Occipital lobe (tissue), 2 donors: Measurements from ENCODE around the gene VPS11. TPM values are rescaled to one million over a fixed set of nuclear protein-coding genes. Genes with fewer than 3 reads are reported as not detected.
"Not testable (repeated sequence)": the region's sequence is repeated elsewhere in the genome, so short reads cannot be mapped to it uniquely, and the experiment has no call there.

Experiments
- DNase-seq: peaks from one replicate; lab custom pipeline; 2025; lab: John Stamatoyannopoulos, UW
- total RNA-seq: library from RNA; depleted of rRNA; stranded (reverse); fragments of >200 nt; gene quantifications from one replicate; pipeline ENCODE4 v1.2.3, GENCODE V29; 2014

VPS11 gene
- total RNA-seq, 1 donor from 2014 or later: 22.1 TPM

DNA sequence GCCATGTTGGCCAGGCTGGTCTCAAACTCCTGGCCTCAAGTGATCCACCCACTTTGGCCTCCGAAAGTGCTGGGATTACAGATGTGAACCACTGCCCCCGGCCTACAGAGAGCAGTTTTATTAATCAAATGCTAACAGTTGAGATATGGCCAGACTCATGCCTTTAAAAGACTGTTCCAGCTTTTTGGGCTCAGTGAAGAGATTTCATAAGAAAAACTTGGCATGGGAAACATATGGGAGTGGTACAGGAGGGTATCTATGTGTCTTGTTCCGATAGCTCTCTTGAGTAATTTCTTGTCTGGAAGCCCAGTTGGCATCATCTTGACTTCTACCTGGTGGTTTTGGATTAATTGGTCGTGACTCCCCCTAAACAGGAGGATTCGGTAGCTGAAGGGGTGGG lies 28.7 kb upstream of the VPS11 start:
- no peak for DNase-seq

DNA sequence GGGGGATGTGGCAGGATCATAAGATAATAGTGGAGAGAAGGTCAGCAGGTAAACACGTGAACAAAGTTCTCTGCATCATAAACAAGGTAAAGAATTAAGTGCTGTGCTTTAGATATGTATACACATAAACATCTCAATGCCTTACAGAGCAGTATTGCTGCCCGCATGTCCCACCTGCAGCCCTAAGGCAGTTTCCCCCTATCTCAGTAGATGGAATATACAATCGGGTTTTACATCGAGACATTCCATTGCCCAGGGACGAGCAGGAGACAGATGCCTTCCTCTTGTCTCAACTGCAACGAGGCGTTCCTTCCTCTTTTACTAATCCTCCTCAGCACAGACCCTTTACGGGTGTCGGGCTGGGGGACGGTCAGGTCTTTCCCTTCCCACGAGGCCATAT lies 28.1 kb upstream of the VPS11 start:
- DNase-seq: not testable (repeated sequence)

DNA sequence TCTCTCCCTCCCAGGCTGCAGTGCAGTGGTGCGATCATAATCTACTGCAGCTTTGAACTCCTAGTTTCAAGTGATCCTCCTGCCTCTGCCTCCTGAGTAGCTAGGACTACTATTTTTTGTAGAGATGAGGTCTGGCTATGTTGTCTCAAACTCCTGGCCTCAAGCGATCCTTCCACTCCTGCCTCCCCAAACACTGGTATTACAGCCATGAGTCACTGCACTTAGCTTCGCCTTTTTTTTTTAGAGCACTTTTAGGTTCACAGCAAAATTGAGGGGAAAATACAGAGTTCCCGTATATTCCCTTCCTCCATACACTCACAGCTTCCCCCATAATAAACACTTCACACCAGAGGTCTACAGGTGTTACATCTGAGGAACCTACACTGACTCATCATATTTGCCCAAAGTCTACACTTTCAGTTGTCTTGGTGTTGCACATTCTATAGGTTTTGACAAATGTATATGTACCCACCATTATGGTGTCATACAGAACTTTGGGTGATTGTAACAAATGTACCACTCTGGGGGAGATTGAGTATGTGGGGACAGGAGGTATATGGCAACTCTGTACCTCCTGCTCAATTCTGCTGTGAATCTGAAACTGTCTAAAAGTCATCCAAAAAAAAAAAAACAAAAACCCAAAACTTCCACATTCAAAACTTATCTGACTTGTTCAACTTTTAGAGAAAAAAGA lies 25.6 kb upstream of the VPS11 start:
- DNase-seq: no peak

DNA sequence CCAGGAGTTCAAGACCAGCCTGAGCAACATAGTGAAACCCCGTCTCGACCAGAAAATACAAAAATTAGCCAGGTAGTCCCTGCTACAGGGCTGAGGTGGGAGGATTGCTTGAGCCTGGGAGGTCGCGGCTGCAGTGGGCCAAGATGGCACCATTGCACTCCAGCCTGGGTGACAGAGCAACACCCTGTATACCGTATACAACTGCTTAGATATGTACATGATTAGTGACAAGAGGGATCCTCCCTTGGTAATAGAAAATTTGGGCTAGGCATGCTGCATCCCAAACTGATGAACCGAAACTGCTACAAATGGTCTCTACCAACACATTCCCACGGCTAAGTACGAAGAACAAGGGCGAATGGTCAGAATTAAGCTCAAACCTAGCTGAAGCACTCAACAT lies 24.7 kb upstream of the VPS11 start:
- DNase-seq: no peak

DNA sequence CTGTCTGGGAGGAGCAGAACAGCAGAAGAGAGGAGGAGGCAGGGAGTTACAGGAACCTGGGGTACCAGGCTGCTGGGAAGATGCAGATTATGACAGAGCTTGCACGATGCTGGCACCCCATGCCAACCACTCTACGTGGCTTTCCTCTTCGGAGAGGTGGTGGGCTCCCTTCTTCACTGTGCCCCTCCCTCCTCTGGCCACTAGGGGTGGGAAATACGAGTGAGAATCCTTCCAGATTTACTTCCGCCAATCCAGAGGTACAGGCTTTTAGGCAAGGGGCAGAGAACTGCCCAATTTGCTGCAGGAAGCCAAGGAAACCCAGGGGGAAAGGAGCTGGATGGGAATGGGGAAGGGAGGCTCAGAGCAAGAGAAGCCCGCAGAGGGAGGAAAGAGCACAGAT lies 22.9 kb upstream of the VPS11 start:
- DNase-seq: no peak

DNA sequence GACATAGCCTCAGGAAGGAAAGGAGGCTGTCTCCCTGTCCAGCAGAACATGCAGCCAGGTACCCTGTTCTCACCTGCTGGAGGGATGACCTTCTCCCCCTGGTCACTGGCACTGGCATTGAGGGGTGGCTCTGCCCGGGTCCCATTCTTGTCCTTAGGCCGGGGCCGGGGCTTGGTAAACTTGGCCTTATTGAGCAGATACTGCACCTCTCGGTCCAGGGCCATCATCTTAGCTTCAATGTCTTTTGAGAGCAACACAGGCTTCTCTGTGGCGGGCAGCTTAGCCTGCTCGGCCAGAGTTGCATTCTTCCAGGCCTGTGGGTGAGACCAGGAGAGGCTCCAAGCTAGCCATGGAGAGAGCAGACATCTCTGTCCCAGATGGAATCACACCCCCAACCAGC lies 21.1 kb upstream of the VPS11 start:
- DNase-seq: no peak

DNA sequence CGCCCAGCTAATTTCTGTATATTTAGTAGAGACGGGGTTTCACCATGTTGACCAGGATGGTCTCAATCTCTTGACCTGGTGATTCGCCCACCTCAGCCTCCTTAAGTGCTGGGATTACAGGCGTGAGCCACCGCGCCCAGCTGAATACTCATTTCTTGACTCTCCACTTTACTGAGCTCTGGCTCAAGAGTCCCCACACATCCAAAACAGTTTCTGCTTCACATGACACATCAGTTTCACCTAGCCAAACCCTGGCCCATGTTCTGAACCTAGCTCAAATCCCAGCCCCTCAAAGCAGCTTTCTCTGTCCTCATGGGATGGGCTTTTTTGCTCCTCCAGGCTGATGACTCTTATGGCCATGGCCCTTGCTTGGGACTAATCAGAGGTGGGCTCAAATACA lies 20.4 kb upstream of the VPS11 start:
- no peak for DNase-seq

DNA sequence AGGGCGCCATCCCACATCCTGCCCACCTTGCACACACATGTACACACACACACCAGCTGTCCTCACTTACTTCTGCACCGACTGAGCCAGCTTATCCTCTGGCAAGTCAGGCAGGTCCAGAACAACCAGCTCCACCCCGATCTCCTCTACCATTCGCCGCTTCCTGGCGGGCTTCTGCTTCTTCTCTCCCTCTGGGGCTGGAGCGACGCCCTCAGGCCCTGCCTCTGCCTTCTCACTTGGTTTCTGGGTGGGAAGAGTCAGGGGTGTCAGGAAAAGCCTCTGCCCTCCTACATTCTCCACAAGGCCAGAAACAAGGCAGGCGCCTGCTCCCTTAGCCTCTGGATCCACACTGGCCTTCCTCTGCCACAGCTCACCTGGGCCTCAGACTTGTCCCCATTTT lies 19.0 kb upstream of the VPS11 start:
- DNase-seq: no peak

DNA sequence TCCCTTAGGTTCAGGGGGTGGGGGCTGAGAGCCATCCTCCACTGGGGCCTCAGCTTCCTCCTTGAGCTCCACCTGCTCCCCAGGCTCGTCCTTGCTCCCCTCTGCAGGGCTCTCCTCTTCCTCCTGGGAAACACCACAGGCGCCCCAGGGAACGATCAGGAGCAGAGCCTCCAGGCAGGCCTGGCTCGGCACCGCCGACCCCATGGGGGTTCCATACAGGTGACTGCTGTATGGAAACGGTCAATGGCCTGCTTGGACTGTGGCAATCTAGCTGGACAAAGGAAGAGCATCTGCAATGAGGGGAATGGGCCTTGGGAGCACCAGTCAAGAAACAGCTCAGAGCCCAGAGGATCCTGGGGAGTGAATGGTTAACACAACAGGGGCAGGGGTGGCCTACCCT lies 18.5 kb upstream of the VPS11 start:
- no peak for DNase-seq

DNA sequence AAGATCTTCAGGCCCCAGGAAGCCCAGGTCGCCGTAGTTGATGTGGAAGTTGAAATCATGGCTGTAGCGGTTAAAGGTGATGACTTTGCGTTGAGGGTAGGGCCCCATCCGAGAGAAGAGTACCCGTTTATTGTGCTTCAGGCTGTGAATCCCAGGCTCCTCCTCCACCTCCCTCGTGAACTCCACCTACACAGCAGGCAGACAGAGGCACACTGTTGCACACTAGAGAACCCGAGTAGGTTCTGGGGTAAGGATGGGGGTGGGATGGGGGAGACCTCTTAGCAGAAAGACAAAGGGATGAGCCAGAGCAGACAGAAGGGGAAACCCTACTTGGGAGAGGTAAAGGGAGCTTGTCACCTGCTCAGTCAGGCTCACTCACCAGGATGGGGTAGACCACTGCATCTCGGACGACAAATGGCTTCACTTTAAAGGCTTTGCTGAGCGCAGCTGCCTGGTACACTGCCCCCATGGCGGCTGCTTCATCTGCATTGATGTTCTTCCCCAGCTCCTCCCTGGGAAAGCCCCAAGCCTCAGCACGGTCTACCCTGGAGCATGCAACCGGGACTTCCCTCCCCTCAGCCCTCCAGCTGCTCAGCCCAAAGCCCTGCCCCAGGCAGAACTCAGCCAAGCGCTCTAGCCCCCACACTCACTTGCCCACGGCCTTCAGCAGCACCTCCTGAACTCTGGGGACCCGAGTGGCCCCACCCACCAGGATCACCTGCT lies 16.0 kb upstream of the VPS11 start:
- no peak for DNase-seq

DNA sequence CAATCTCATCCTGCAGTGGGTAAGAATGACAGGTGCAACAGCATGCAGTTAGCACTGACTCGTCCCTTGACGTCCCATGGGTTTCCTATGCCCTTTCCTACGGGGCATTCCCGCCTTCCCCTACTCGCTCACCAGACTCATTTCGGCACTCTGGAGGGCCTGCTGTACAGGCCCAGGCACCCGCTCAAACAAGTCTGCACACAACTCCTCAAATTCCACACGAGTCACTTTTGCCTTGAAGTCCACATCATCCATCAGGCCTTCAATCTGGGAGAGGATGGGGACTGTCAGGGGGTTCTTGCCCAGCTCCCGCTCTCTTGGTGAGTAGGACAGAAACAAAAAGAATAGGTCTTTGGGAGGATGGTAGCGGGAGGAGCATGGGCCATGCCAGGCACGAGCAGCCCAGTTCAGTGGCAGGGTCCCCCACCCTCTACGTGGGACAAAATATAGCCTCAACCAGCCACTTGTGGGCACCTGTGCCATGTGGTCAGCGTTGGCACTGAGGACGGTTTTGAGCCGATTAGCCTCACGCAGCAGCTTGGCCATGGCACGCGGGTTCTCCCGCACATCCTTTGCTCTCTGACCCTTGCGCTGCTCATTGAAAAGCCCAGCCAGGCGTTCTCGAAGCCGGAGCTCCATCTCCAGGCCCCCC lies 15.3 kb upstream of the VPS11 start:
- DNase-seq: no peak

DNA sequence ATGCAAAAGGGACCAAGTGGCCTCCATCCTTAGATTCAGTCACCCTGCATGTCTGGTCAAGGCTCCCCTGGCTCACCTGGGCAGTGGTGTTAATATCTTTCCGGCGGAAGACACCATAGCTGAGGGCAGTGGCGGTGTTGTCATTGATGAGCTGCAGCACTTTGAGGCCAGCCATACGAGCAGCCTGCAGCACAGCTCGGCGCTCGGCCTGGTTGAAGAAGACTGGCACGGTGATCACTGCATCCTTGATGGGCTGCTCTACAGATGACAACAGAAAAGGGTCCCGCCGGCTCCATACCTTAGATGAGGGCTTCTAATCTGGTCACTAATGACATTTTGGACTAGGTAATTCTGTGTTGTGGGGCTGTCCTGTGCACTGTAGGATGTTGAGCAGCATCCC lies 13.2 kb upstream of the VPS11 start:
- no peak for DNase-seq

DNA sequence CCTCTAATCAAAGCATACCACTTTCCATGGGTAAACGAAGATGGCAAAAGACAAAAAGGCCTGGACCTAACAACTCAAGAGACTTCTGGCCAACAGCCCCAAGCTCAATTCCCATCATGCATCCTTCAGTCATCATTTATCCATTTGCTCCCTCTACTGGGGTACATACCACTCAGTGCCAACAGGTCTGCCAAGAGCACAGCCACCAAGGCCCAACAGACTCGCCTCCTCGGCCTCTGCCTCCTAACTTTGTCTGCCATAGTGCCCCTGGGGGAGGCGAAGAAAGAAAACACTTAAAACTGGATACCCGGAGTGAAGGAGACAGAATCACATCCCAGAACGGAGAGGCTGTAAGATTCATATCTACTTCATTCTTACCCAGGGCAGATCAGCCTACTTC lies 11.7 kb upstream of the VPS11 start:
- DNase-seq: no peak

DNA sequence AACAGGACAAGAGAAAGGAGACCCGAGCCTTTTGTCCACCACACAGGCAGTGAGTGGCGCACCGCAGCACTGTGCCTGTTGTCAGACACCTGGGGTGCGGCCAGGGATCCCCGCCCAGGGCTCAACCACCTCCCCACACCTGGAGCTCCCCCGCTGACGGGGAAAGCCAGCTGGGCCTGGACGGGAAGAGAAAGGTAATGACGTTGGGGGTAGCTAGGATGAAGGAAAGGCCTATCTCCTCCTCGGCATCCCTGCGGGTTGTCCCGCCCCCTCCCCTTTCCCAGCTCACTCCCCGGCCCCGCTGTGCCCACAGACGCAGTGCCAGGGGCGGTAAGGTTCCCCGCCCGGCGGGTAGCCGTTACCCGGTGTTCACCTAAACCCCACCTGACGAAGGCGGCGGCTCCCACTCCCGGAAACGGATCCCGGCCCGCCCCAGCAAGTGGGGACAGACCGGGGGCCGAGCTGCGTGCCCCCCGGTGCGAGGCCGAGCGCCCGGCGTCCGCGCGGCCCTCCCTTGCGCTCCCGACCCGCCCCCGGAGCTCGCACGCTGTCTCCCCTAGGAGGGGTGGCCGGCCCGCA lies 11.1 kb upstream of the VPS11 start:
- DNase-seq: peak; percentile 36

DNA sequence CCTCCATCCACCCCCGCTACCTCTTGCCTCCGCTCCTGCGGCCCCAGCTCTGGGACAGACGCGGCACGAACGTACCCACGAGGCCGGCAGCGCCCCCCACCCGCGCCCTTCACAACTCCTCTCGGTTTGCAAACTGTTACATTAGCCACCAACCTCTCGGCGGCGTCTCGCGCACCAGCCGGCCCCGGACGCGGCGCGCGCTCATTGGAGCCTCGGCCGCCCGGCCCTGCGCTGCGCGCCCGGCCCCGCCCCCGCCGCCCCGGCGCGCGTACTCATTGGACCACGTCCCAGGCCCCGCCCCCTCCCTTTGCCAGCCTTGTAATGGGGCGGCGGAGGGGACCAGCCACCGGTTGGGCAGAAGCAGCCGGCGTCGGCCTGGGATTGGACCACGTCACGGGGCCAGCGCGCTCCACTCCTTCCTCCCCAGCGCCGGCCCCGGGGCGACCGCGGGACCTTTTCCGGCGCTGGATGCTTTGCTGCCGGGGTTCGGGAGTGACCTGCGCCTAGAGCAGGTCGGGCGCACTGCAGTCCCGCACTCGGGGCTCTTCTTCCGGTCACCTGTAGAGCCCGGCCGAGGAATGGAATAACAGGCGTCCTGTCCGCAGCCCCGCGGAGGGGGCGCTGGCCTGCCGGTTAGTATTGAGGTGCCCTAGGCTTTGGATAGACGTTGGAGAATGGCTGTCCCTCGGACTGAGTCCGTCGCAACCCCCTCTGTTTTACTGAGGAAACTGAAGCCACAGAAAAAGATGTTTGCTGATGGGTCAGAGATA lies 10.4 kb upstream of the VPS11 start, which contains the start of gene HYOU1:
HYOU1 (minus strand) TSS at position 206 of the 770 bp plus-strand sequence. CDS start 1,045 bp downstream, outside the sequence.
- peak; percentile 95 for DNase-seq

DNA sequence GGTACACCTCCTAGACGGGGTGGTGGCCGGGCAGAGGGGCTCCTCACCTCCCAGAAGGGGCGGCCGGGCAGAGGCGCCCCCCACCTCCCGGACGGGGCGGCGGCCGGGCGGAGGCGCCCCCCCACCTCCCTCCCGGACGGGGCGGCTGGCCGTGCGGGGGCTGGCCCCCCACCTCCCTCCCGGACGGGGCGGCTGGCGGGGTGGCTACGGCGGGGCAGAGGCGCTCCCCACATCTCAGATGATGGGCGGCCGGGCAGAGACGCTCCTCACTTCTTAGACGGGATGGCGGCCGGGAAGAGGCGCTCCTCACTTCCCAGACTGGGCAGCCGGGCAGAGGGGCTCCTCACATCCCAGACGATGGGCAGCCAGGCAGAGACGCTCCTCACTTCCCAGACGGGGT lies 8.5 kb upstream of the VPS11 start:
- DNase-seq: not testable (repeated sequence)

DNA sequence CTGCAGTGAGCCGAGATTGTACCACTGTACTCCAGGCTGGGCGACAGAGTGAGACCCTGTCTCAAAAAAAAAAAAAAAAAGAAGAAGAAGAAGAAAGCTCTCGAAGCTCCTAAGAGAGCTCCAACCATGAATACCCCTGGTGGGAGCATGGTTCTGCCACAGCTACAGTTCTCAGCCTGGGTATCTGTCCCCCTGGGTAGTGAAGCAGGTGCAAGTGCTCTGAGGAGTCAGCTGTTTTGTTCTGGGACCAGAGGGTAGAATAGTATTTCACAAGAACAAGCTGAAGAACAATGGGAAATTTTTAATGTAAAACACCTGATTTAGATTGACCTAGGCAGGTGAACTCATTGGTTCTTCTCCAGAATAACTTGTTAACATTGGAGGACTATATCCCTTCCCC lies 6.4 kb upstream of the VPS11 start:
- no peak for DNase-seq

DNA sequence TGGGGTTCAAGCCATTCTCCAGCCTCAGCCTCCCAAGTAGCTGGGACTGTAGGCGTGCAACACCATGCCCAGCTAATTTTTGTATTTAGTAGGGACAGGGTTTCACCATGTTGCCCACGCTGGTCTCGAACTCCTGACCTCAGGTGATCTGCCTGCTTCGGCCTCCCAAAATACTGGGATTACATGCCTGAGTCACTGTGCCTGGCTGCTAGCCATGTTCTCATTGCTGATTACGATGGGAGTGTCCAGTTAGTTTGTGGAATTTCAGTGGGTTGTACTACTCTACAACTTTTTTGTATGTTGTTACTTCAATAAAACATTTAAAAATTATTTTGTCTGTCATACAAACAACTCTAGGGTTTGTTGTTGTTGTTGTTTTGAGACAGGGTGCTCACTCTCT lies 4.8 kb upstream of the VPS11 start:
- DNase-seq: no peak

DNA sequence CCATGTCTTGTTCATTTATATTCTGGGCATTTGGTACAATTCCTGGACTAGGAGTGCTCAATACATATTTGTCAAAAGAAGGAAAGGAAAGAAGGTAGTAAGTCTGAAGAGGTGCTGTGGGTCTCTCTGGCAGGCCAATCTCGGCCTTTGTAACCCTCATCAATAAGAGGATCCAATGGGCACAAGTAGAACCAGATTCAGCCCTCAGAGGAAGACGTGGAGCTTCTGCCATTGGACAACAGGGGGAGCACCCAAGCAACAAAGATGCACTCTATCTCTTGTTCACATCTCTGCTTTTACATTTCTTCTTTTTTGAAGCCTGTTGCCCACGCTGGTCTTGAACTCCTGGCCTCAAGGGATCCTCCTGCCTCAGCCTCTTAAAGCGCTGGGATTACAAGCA lies 2.2 kb upstream of the VPS11 start:
- no peak for DNase-seq

DNA sequence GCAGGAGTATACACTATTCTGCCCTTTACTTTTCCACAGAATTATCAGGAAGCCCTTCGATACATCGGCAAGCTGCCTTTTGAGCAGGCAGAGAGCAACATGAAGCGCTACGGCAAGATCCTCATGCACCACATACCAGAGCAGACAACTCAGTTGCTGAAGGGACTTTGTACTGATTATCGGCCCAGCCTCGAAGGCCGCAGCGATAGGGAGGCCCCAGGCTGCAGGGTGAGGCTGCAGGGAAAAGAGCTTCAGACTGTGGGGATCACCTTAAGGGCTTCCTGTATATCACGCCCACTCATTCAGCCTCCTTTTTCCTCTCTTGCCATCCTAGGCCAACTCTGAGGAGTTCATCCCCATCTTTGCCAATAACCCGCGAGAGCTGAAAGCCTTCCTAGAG lies 10.2 kb downstream of the VPS11 start:
- DNase-seq: no peak

DNA sequence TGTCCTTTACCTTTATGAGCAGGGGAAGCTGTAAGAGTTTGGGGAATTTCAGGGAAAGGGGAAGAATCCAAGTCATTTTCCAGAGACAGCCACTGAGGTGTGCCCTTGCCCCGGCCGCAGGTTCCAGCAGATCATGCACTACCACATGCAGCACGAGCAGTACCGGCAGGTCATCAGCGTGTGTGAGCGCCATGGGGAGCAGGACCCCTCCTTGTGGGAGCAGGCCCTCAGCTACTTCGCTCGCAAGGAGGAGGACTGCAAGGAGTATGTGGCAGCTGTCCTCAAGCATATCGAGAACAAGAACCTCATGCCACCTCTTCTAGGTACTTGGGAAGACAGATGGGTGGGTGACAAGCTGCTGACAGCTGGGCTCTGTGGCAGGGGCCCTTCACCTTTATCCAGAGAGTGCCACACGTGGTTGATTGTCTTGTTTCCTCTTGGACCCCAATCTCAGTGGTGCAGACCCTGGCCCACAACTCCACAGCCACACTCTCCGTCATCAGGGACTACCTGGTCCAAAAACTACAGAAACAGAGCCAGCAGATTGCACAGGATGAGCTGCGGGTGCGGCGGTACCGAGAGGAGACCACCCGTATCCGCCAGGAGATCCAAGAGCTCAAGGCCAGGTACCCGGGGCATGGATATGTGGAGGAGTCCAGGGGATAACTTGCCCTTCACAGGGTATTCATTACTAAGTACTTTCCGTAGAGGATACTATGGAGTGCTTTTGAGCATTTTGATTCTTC lies 11.2 kb downstream of the VPS11 start:
- DNase-seq: no peak
